H1 (cell line): Measurements from ENCODE around the gene TXNDC2. TPM values are rescaled to one million over a fixed set of nuclear protein-coding genes. Genes with fewer than 3 reads are reported as not detected.

Experiments used
- GTF2F1 ChIP-seq: IDR thresholded peaks from 2 replicates; pipeline ENCODE4 v1.6.1; 2012; ENCODE audit warnings: low read depth, low read length, improper control_type of control experiment, borderline replicate concordance
- polyA plus RNA-seq, 7 experiments: library from polyadenylated mRNA; depleted of rRNA in 3 of 7; stranded (reverse) in 5 of 7; unstranded in 2 of 7; fragments of >200 nt in 5 of 7; fragments of 200-250 nt in 2 of 7; gene quantifications; 1 replicate in 5 of 7; 2 replicates in 1 of 7; 4 replicates in 1 of 7; pipeline versions ENCODE4 v1.2.1 to v1.2.3, GENCODE V29; 2011 to 2013; ENCODE audit warnings: missing spikeins in 2 of 7, mixed read lengths in 2 of 7
- total RNA-seq: library from RNA; stranded (reverse); fragmentation: NEBNext Ultra II Directional; extraction: Animal tissue kit (Norgen Biotek cat#: 25700); gene quantifications from 2 replicates; pipeline ENCODE4 v1.2.1, GENCODE V29; 2021
- TF ChIP-seq, protein P1 (sequence below): IDR thresholded peaks from 2 replicates; pipeline ENCODE4 v1.6.1; 2012; ENCODE audit warnings: low read length, inconsistent platforms

Gene TXNDC2
- total and polyA plus RNA-seq, 2 of the 8 experiments (the other 6 are each of a cell fraction or from before 2014, with no cell fraction given), result 0.09 TPM; not detected in 1

- no peak for TF ChIP-seq GTF2F1
- TF ChIP-seq, protein P1, sequence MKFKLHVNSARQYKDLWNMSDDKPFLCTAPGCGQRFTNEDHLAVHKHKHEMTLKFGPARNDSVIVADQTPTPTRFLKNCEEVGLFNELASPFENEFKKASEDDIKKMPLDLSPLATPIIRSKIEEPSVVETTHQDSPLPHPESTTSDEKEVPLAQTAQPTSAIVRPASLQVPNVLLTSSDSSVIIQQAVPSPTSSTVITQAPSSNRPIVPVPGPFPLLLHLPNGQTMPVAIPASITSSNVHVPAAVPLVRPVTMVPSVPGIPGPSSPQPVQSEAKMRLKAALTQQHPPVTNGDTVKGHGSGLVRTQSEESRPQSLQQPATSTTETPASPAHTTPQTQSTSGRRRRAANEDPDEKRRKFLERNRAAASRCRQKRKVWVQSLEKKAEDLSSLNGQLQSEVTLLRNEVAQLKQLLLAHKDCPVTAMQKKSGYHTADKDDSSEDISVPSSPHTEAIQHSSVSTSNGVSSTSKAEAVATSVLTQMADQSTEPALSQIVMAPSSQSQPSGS, result no peak
Measured at GRCh38 chr18:9858642-9859041, 27.1 kb upstream of the TXNDC2 start (continued).
